IMR-90 (cell line): ENCODE results near the gene CARD18. TPM values are rescaled to one million over a fixed set of nuclear protein-coding genes. Genes with fewer than 3 reads are reported as not detected.

ENCODE experiments used
- ATAC-seq: fragments of 200-7000 bp; cut with Tn5 transposase; 2 replicates; pipeline ENCODE4 v1.9.1; 2020; ENCODE audit warnings: low read depth, mild to moderate bottlenecking, moderate library complexity
- BruUV-seq: library from RNA; stranded (reverse); fragments of 400-500 nt; replicated peaks from 2 replicates; lab custom pipeline; 2021; lab: Mats Ljungman, UMichigan
- CTCF ChIA-PET: fragments of 300-600 bp; formaldehyde crosslinking; extraction: SDS; loops from one replicate; lab custom pipeline; 2021; ENCODE audit warnings: antibody characterized with exemption; lab: Yijun Ruan, JAX
- POLR2A ChIA-PET: fragments of 300-600 bp; sonication (Branson Sonifier 250); formaldehyde crosslinking; loops from one replicate; lab custom pipeline; 2022; ENCODE audit warnings: antibody characterized with exemption; ENCODE audit not compliant: unreplicated experiment; lab: Charles Lee
- DNase-seq: peaks from one replicate; pipeline ENCODE4 v3.0.0; 2013
- H2AFZ ChIP-seq: replicated peaks from 2 replicates; pipeline ENCODE3; 2013; ENCODE audit warnings: low read length, mild to moderate bottlenecking; ENCODE audit not compliant: poor library complexity
- H2AK5ac ChIP-seq: 2 replicates; pipeline ENCODE4 v1.6.1; 2013; ENCODE audit warnings: low read depth, low read length, inconsistent platforms
- H2AK9ac ChIP-seq: replicated peaks from 2 replicates; pipeline ENCODE3; 2013; ENCODE audit warnings: mild to moderate bottlenecking, low read depth, low read length, moderate library complexity; ENCODE audit not compliant: poor library complexity
- H2BK120ac ChIP-seq: 2 replicates; pipeline ENCODE4 v1.6.1; 2013; ENCODE audit warnings: low read depth, low read length, inconsistent platforms
- H2BK15ac ChIP-seq: 3 replicates; pipeline ENCODE4 v1.6.1; 2013; ENCODE audit warnings: low read depth, low read length, inconsistent platforms
- H2BK20ac ChIP-seq: 2 replicates; pipeline ENCODE4 v1.6.1; 2013; ENCODE audit warnings: low read depth, mild to moderate bottlenecking, inconsistent platforms, low read length, moderate library complexity
- H2BK5ac ChIP-seq: 2 replicates; pipeline ENCODE4 v1.6.1; 2013; ENCODE audit warnings: mild to moderate bottlenecking, low read depth, low read length, inconsistent platforms; ENCODE audit not compliant: poor library complexity, severe bottlenecking
- H3K14ac ChIP-seq: replicated peaks from 2 replicates; pipeline ENCODE4 v1.6.1; 2013; ENCODE audit warnings: low read depth, low read length, inconsistent platforms
- H3K18ac ChIP-seq: 2 replicates; pipeline ENCODE4 v1.6.1; 2013; ENCODE audit warnings: low read depth, low read length, control low read depth
- H3K23ac ChIP-seq: 2 replicates; pipeline ENCODE4 v1.6.1; 2013; ENCODE audit warnings: low read depth, low read length, inconsistent platforms
- H3K27ac ChIP-seq: 2 replicates; pipeline ENCODE4 v1.5.1; 2013; ENCODE audit warnings: mild to moderate bottlenecking, control low read depth, low read length; ENCODE audit not compliant: insufficient read depth
- H3K27me3 ChIP-seq: 2 replicates; pipeline ENCODE4 v1.6.1; 2013; ENCODE audit warnings: low read length; ENCODE audit not compliant: control insufficient read depth, insufficient read depth
- H3K36me3 ChIP-seq: 2 replicates; pipeline ENCODE4 v1.6.1; 2013; ENCODE audit warnings: low read length, mixed read lengths; ENCODE audit not compliant: control insufficient read depth, insufficient read depth
- H3K4ac ChIP-seq: 2 replicates; pipeline ENCODE4 v1.6.1; 2013; ENCODE audit warnings: low read depth, low read length, inconsistent platforms
- H3K4me1 ChIP-seq: 2 replicates; pipeline ENCODE4 v1.6.1; 2013; ENCODE audit warnings: low read length, mixed read lengths; ENCODE audit not compliant: control insufficient read depth, insufficient read depth
- H3K4me2 ChIP-seq: 2 replicates; pipeline ENCODE4 v1.6.1; 2013; ENCODE audit warnings: low read depth, mild to moderate bottlenecking, control low read depth, low read length, moderate library complexity
- H3K4me3 ChIP-seq: 2 replicates; pipeline ENCODE4 v1.5.1; 2013; ENCODE audit warnings: low read depth, mild to moderate bottlenecking, control low read depth, low read length, moderate library complexity; ENCODE audit not compliant: insufficient read depth
- H3K56ac ChIP-seq: 2 replicates; pipeline ENCODE4 v1.6.1; 2013; ENCODE audit warnings: low read length, inconsistent platforms; ENCODE audit not compliant: insufficient read depth; ENCODE audit errors: extremely low read depth
- H3K79me1 ChIP-seq, 2 experiments: 2 replicates each; pipeline ENCODE4 v1.6.1; 2013; ENCODE audit warnings: low read length in 2 of 2, inconsistent platforms in 1 of 2, low read depth in 1 of 2
- H3K9ac ChIP-seq: 2 replicates; pipeline ENCODE4 v1.6.1; 2013; ENCODE audit warnings: low read depth, low read length, control low read depth
- H3K9me1 ChIP-seq: 2 replicates; pipeline ENCODE4 v1.6.1; 2013; ENCODE audit warnings: low read length, inconsistent platforms; ENCODE audit not compliant: insufficient read depth
- H3K9me3 ChIP-seq: 2 replicates; pipeline ENCODE4 v1.6.1; 2013; ENCODE audit warnings: low read length; ENCODE audit not compliant: control insufficient read depth, insufficient read depth
- H4K20me1 ChIP-seq: 2 replicates; pipeline ENCODE4 v1.6.1; 2013; ENCODE audit warnings: low read length, inconsistent platforms; ENCODE audit not compliant: insufficient read depth
- H4K5ac ChIP-seq: 2 replicates; pipeline ENCODE4 v1.6.1; 2013; ENCODE audit warnings: mild to moderate bottlenecking, low read depth, low read length, control low read depth
- H4K8ac ChIP-seq, 2 experiments: 2 replicates each; pipeline ENCODE4 v1.6.1; 2013; ENCODE audit warnings: low read depth in 2 of 2, low read length in 2 of 2, control low read depth in 1 of 2, inconsistent platforms in 1 of 2
- H4K91ac ChIP-seq: 2 replicates; pipeline ENCODE4 v1.6.1; 2013; ENCODE audit warnings: low read depth, low read length, inconsistent platforms; ENCODE audit not compliant: insufficient read depth
- CEBPB ChIP-seq: IDR thresholded peaks from 2 replicates; pipeline ENCODE4 v1.6.1; 2012; ENCODE audit warnings: low read depth, low read length, improper control_type of control experiment
- ELK1 ChIP-seq: fragments of 150-350 bp; IDR thresholded peaks from 2 replicates; pipeline ENCODE4 v1.6.1; 2016; ENCODE audit warnings: low read depth, mild to moderate bottlenecking, low read length, moderate library complexity, borderline replicate concordance
- FOS ChIP-seq: fragments of 150-350 bp; IDR thresholded peaks from 2 replicates; pipeline ENCODE4 v1.6.1; 2016; ENCODE audit warnings: low read depth, low read length
- MXI1 ChIP-seq: IDR thresholded peaks from 2 replicates; pipeline ENCODE4 v1.6.1; 2012; ENCODE audit warnings: low read depth, mild to moderate bottlenecking, low read length, moderate library complexity, borderline replicate concordance
- WGBS, 2 experiments: methylation state at CpG; one replicate each; pipeline versions ENCODE4 v1.1.5 to v1.1.7; 2013; ENCODE audit warnings: missing lambda C conversion rate in 2 of 2; ENCODE audit not compliant: insufficient read length in 1 of 2; ENCODE audit errors: extremely low coverage in 2 of 2; 5-methylcytosine and 5-hydroxymethylcytosine counted together
- dilution Hi-C: fragments of 300-500 bp; cut with HindIII; formaldehyde crosslinking; loops from one replicate; pipeline ENCODE4 v1.14.3; 2018; ENCODE audit warnings: low sequenced_read_pairs; ENCODE audit not compliant: unreplicated experiment
- in situ Hi-C: fragments of 300-500 bp; cut with MboI; formaldehyde crosslinking; loops from 3 replicates; pipeline ENCODE4 v1.14.3; 2019; ENCODE audit warnings: low sequenced_read_pairs, inconsistent platforms, mixed read lengths
- intact Hi-C: fragments of 100-400 bp; cut with micrococcal nuclease; formaldehyde crosslinking; loops from 2 replicates; pipeline ENCODE4 v1.10.0; 2022
- polyA plus RNA-seq, 3 experiments: library from polyadenylated mRNA; depleted of rRNA; stranded (reverse); fragments of >200 nt; gene quantifications; 2 replicates each; pipeline ENCODE4 v1.2.3, GENCODE V29; 2012; ENCODE audit warnings: low replicate concordance in 1 of 3
- total RNA-seq: library from RNA; depleted of rRNA; stranded (reverse); fragments of >200 nt; gene quantifications from 2 replicates; pipeline ENCODE4 v1.2.3, GENCODE V29; 2012

CARD18 gene
- total and polyA plus RNA-seq, 2 of the 4 experiments (the other 2 are of a cell fraction): not detected

GRCh38 chr11:105152021-105152512 is 12.5 kb upstream of the CARD18 start:
- intact Hi-C loops (no loop called here), dilution Hi-C loops (no loop called here), in situ Hi-C loops (no loop called here)
- peak overlapping the region; percentile 66; the same call in 1 of the 2 replicates for H3K4me2 ChIP-seq
- H2BK120ac ChIP-seq: peak overlapping the region; percentile 61; the same call in 1 of the 2 replicates
- no peak overlapping the region; the same call in 1 of the 2 replicates for H3K56ac ChIP-seq
- H3K18ac ChIP-seq: peak overlapping the region; percentile 69; the same call in 1 of the 2 replicates
- peak overlapping the region; percentile 35; the same call in 1 of the 2 replicates for H3K4ac ChIP-seq
- H3K4me1 ChIP-seq: peaks cover 5% of the 10 kb centered on the region
- H2AFZ ChIP-seq: no peak overlapping the region
- peak; percentile 75 for ATAC-seq
- BruUV-seq: no TSS peak
- ChIA-PET CTCF (no interaction called here), POLR2A (no interaction called here)
- peaks cover 9% of the 10 kb centered on the region; the same call in 1 of the 2 replicates for H3K9me1 ChIP-seq
- no peaks in the 10 kb centered on the region for H3K79me1 ChIP-seq
- H3K4me3 ChIP-seq: no peak overlapping the region
- H3K9ac ChIP-seq: no peak overlapping the region
- no peak overlapping the region for H2AK5ac ChIP-seq
- H3K27ac ChIP-seq: peak overlapping the region; percentile 44; the same call in 1 of the 2 replicates
- H4K20me1 ChIP-seq: no peaks in the 10 kb centered on the region
- peak; percentile 79 for DNase-seq
- WGBS, 2 experiments: no CpG with 5 or more reads among the region's 6 CpGs
- peak overlapping the region; percentile 55; the same call in 1 of the 2 replicates for H2BK20ac ChIP-seq
- no peaks in the 10 kb centered on the region for H3K27me3 ChIP-seq
- no peaks in the 10 kb centered on the region for H3K9me3 ChIP-seq
- no peaks in the 10 kb centered on the region for H3K36me3 ChIP-seq
- no peak overlapping the region for H4K8ac ChIP-seq
- no peak overlapping the region for H4K5ac ChIP-seq
- no peak overlapping the region for H2BK15ac ChIP-seq
- no peak overlapping the region for H3K23ac ChIP-seq
- H4K91ac ChIP-seq: no peak overlapping the region
- H2AK9ac ChIP-seq: no peak overlapping the region
- TF ChIP-seq CEBPB (peak; percentile 89), FOS (0 out of 2 replicates have a peak, but pooled peaks have one; percentile 36), ELK1 (no peak), MXI1 (no peak)
- H3K14ac ChIP-seq: no peak overlapping the region
- peak overlapping the region; percentile 76 for H2BK5ac ChIP-seq
